ENCODE results near the gene KCNK16.
A peak's percentile ranks its signal among the peaks of the same experiment; 100 is the strongest.

GRCh38 chr6:39309942-39310531, 12.5 kb downstream of the KCNK16 start:
- TF ChIP-seq CTCF (IDR thresholded peaks at IDR 0.05) (peak; percentile 50 to 70 (median 60)), POLR2A (IDR thresholded peaks at IDR 0.05) (no peak)
